BLaER1 treated with 17β-estradiol and CSF1 and Interleukin-3, amounts not matched to agents 10 nM and 100 nM (cell line): Measurements from ENCODE around the gene DESI1.

Source experiments
- H3K27ac ChIP-seq, 11 experiments: shearing (Covaris generic); formaldehyde crosslinking; 2 replicates each; pipeline ENCODE4 v1.8.1; 2022
- H3K27me3 ChIP-seq, 11 experiments: shearing (Covaris generic); formaldehyde crosslinking; 2 replicates each; pipeline ENCODE4 v1.8.1; 2022
- H3K36me3 ChIP-seq, 11 experiments: shearing (Covaris generic); formaldehyde crosslinking; 2 replicates each; pipeline ENCODE4 v1.8.1; 2022
- H3K4me1 ChIP-seq, 10 experiments: shearing (Covaris generic); formaldehyde crosslinking; 2 replicates each; pipeline ENCODE4 v1.8.1; 2022
- H3K4me2 ChIP-seq, 11 experiments: shearing (Covaris generic); formaldehyde crosslinking; 2 replicates each; pipeline ENCODE4 v1.8.1; 2022
- H3K4me3 ChIP-seq, 10 experiments: shearing (Covaris generic); formaldehyde crosslinking; 2 replicates each; pipeline ENCODE4 v1.8.1; 2022
- H3K9ac ChIP-seq, 11 experiments: shearing (Covaris generic); formaldehyde crosslinking; 2 replicates each; pipeline ENCODE4 v1.8.1; 2022
- H3K9me3 ChIP-seq, 11 experiments: shearing (Covaris generic); formaldehyde crosslinking; replicated peaks in 1 of 11; 2 replicates each; pipeline ENCODE4 v1.8.1; 2022
- H4K20me1 ChIP-seq, 11 experiments: shearing (Covaris generic); formaldehyde crosslinking; 2 replicates each; pipeline ENCODE4 v1.8.1; 2022
- Cebpa-rat ChIP-seq, 11 experiments: shearing (Covaris generic); IDR thresholded peaks; 2 replicates each; pipeline ENCODE4 v1.8.1; 2022

The DESI1 gene

GRCh38 chr22:41658869-41659268, 38.0 kb upstream of the DESI1 start:
- no peak overlapping the region for H3K4me3 ChIP-seq
- no peaks in the 10 kb centered on the region for H3K9me3 ChIP-seq
- no peaks in the 10 kb centered on the region for H3K27me3 ChIP-seq
- H3K4me1 ChIP-seq = no peaks in the 10 kb centered on the region
- TF ChIP-seq Cebpa-rat (IDR thresholded peaks at IDR 0.05) = no peak
- no peak overlapping the region for H3K9ac ChIP-seq
- H4K20me1 ChIP-seq = peaks cover 5 to 100% (median 66%) of the 10 kb centered on the region in 11 experiments; a peak in 19 of 22 replicates
- peaks cover 99 to 100% (median 100%) of the 10 kb centered on the region in 11 experiments for H3K36me3 ChIP-seq
- H3K27ac ChIP-seq = no peak overlapping the region
- no peak overlapping the region for H3K4me2 ChIP-seq

GRCh38 chr22:41657709-41658108, 36.9 kb upstream of the DESI1 start:
- Histone ChIP-seq H3K9me3 (no peaks in the 10 kb centered on the region), H3K4me2 (no peak overlapping the region), H3K4me1 (peaks cover 0 to 5% (median 0%) of the 10 kb centered on the region in 10 experiments; a peak in 1 of 20 replicates), H3K27ac (no peak overlapping the region), H3K36me3 (peaks cover 100% of the 10 kb centered on the region in 11 experiments), H3K4me3 (no peak overlapping the region), H3K9ac (no peak overlapping the region), H4K20me1 (peaks cover 5 to 100% (median 78%) of the 10 kb centered on the region in 11 experiments; a peak in 19 of 22 replicates), H3K27me3 (no peaks in the 10 kb centered on the region)
- TF ChIP-seq Cebpa-rat (IDR thresholded peaks at IDR 0.05) = no peak

GRCh38 chr22:41656556-41656955, 35.7 kb upstream of the DESI1 start:
- H3K27me3 ChIP-seq = no peaks in the 10 kb centered on the region
- H3K9me3 ChIP-seq = no peaks in the 10 kb centered on the region
- no peak overlapping the region for H3K27ac ChIP-seq
- TF ChIP-seq Cebpa-rat (IDR thresholded peaks at IDR 0.05) = no peak
- H3K4me1 ChIP-seq = peaks cover 0 to 5% (median 0%) of the 10 kb centered on the region in 10 experiments; a peak in 1 of 20 replicates
- no peak overlapping the region for H3K9ac ChIP-seq
- H3K4me2 ChIP-seq = no peak overlapping the region
- peaks cover 100% of the 10 kb centered on the region in 11 experiments for H3K36me3 ChIP-seq
- peaks cover 5 to 100% (median 88%) of the 10 kb centered on the region in 11 experiments; a peak in 18 of 22 replicates for H4K20me1 ChIP-seq
- no peak overlapping the region for H3K4me3 ChIP-seq

- Histone ChIP-seq H3K9ac (0 out of 22 replicates have a peak overlapping the region, but pooled peaks of 1 of the 11 experiments have one; percentile 19), H3K27ac (no peak overlapping the region), H3K4me1 (peaks cover 0 to 5% (median 0%) of the 10 kb centered on the region in 10 experiments; a peak in 1 of 20 replicates), H3K4me2 (no peak overlapping the region), H3K4me3 (no peak overlapping the region), H4K20me1 (peaks cover 5 to 100% (median 90%) of the 10 kb centered on the region in 11 experiments; a peak in 20 of 22 replicates), H3K27me3 (no peaks in the 10 kb centered on the region), H3K36me3 (peaks cover 100% of the 10 kb centered on the region in 11 experiments), H3K9me3 (no peaks in the 10 kb centered on the region)
- no peak for TF ChIP-seq Cebpa-rat (IDR thresholded peaks at IDR 0.05)
These were observed 33.5 kb upstream of the DESI1 start for GRCh38 chr22:41654322-41654721.

- H3K36me3 ChIP-seq = peaks cover 98 to 99% (median 98%) of the 10 kb centered on the region in 11 experiments
- no peaks in the 10 kb centered on the region for H3K9me3 ChIP-seq
- no peaks in the 10 kb centered on the region for H3K27me3 ChIP-seq
- H3K4me1 ChIP-seq = peaks cover 0 to 5% (median 0%) of the 10 kb centered on the region in 10 experiments; a peak in 2 of 20 replicates
- no peak overlapping the region for H3K9ac ChIP-seq
- no peak for TF ChIP-seq Cebpa-rat (IDR thresholded peaks at IDR 0.05)
- no peak overlapping the region for H3K27ac ChIP-seq
- peaks cover 13 to 98% (median 85%) of the 10 kb centered on the region in 11 experiments; a peak in 20 of 22 replicates for H4K20me1 ChIP-seq
- no peak overlapping the region for H3K4me2 ChIP-seq
- H3K4me3 ChIP-seq = no peak overlapping the region
These were observed 30.0 kb upstream of the DESI1 start for GRCh38 chr22:41650821-41651220.

GRCh38 chr22:41650229-41650628, 29.4 kb upstream of the DESI1 start:
- TF ChIP-seq Cebpa-rat (IDR thresholded peaks at IDR 0.05) = no peak
- H3K4me2 ChIP-seq = no peak overlapping the region

GRCh38 chr22:41648432-41648831, 27.6 kb upstream of the DESI1 start:
- Histone ChIP-seq H3K4me2 (no peak overlapping the region), H3K9ac (no peak overlapping the region), H3K27me3 (no peaks in the 10 kb centered on the region), H3K9me3 (no peaks in the 10 kb centered on the region), H3K27ac (no peak overlapping the region), H3K4me1 (peaks cover 0 to 5% (median 0%) of the 10 kb centered on the region in 10 experiments; a peak in 2 of 20 replicates), H3K36me3 (peaks cover 89 to 99% (median 96%) of the 10 kb centered on the region in 11 experiments), H4K20me1 (peaks cover 8 to 97% (median 87%) of the 10 kb centered on the region in 11 experiments; a peak in 21 of 22 replicates), H3K4me3 (no peak overlapping the region)
- no peak for TF ChIP-seq Cebpa-rat (IDR thresholded peaks at IDR 0.05)

More at GRCh38 chr22:41650229-41650628, 29.4 kb upstream of the DESI1 start:
- Histone ChIP-seq H3K9ac (no peak overlapping the region), H3K27ac (no peak overlapping the region), H4K20me1 (peaks cover 13 to 98% (median 85%) of the 10 kb centered on the region in 11 experiments; a peak in 20 of 22 replicates), H3K27me3 (no peaks in the 10 kb centered on the region), H3K4me1 (peaks cover 0 to 5% (median 0%) of the 10 kb centered on the region in 10 experiments; a peak in 2 of 20 replicates), H3K4me3 (no peak overlapping the region), H3K36me3 (peaks cover 98 to 99% (median 98%) of the 10 kb centered on the region in 11 experiments), H3K9me3 (no peaks in the 10 kb centered on the region)

- H3K36me3 ChIP-seq = peaks cover 89 to 99% (median 96%) of the 10 kb centered on the region in 11 experiments
- no peak overlapping the region for H3K4me2 ChIP-seq
- peaks cover 9 to 97% (median 87%) of the 10 kb centered on the region in 11 experiments; a peak in 21 of 22 replicates for H4K20me1 ChIP-seq
- H3K9me3 ChIP-seq = no peaks in the 10 kb centered on the region
- no peak overlapping the region for H3K4me3 ChIP-seq
- H3K27me3 ChIP-seq = no peaks in the 10 kb centered on the region
- H3K27ac ChIP-seq = no peak overlapping the region
- no peak overlapping the region for H3K9ac ChIP-seq
- TF ChIP-seq Cebpa-rat (IDR thresholded peaks at IDR 0.05) = no peak
- peaks cover 0 to under 1% (median 0%) of the 10 kb centered on the region in 10 experiments; a peak in 1 of 20 replicates for H3K4me1 ChIP-seq
These were observed 26.9 kb upstream of the DESI1 start for GRCh38 chr22:41647771-41648170.

- TF ChIP-seq Cebpa-rat (IDR thresholded peaks at IDR 0.05) = no peak
- Histone ChIP-seq H3K27ac (no peak overlapping the region), H3K9ac (no peak overlapping the region), H3K36me3 (peaks cover 91 to 100% (median 97%) of the 10 kb centered on the region in 11 experiments), H3K4me1 (no peaks in the 10 kb centered on the region), H3K27me3 (no peaks in the 10 kb centered on the region), H4K20me1 (peaks cover 23 to 97% (median 92%) of the 10 kb centered on the region in 11 experiments; a peak in 21 of 22 replicates), H3K4me2 (no peak overlapping the region), H3K4me3 (no peak overlapping the region), H3K9me3 (no peaks in the 10 kb centered on the region)
These were observed 21.7 kb upstream of the DESI1 start for GRCh38 chr22:41642331-41643110.
